Measurements from ENCODE around the gene CCSER1.

DNA sequence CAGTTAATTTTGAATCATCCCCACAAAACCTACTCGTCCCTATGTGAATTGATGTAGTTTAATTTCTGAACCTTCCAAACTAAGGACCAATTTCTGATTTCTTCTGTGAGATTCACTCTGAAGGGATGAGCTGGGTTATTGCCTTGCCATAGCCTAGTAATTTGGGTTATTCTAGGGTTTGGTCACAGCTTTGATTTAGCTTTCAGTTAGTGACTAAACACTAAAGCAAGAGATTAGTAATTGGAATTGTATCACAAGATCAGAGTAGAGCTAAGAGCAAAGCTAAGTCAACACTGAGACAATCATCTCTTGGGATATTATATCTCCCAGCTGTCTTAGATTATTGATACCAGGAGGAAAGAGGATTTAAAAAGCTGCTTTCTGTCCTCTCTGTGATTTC is 588.0 kb downstream of the CCSER1 start:
- TF ChIP-seq, protein P1, sequence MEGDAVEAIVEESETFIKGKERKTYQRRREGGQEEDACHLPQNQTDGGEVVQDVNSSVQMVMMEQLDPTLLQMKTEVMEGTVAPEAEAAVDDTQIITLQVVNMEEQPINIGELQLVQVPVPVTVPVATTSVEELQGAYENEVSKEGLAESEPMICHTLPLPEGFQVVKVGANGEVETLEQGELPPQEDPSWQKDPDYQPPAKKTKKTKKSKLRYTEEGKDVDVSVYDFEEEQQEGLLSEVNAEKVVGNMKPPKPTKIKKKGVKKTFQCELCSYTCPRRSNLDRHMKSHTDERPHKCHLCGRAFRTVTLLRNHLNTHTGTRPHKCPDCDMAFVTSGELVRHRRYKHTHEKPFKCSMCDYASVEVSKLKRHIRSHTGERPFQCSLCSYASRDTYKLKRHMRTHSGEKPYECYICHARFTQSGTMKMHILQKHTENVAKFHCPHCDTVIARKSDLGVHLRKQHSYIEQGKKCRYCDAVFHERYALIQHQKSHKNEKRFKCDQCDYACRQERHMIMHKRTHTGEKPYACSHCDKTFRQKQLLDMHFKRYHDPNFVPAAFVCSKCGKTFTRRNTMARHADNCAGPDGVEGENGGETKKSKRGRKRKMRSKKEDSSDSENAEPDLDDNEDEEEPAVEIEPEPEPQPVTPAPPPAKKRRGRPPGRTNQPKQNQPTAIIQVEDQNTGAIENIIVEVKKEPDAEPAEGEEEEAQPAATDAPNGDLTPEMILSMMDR (IDR thresholded peaks at IDR 0.05) = no peak
- TF ChIP-seq POLR2A (IDR thresholded peaks at IDR 0.05) = no peak
